Measurements from ENCODE around the gene KRT6B. TPM values are rescaled to one million over a fixed set of nuclear protein-coding genes. Genes with fewer than 3 reads are reported as not detected.

KRT6B gene
- total RNA-seq, 1 donor from 2014 or later, result not detected

- Mint-ChIP-seq H3K4me1 (ENCODE audit: unreplicated experiment) (peaks cover 5% of the 10 kb centered on the region), H3K4me3 (ENCODE audit: unreplicated experiment) (no peak within 1 kb of the TSS), H3K27me3 (ENCODE audit: unreplicated experiment) (peaks cover 7% of the 10 kb centered on the region), H3K36me3 (ENCODE audit: low read depth, unreplicated experiment) (no peaks in the 10 kb centered on the region), H3K9me3 (ENCODE audit: unreplicated experiment) (no peaks in the 10 kb centered on the region), H3K27ac (ENCODE audit: unreplicated experiment) (no peak within 1 kb of the TSS)
- DNase-seq (ENCODE audit: low spot score), result no peak
- TF ChIP-seq CTCF (IDR thresholded peaks at IDR 0.05; ENCODE audit: unreplicated experiment), result no peak
Observed at GRCh38 chr12:52434081-52434733, 17.7 kb downstream of the KRT6B start, which contains the start of gene KRT75. Gene KRT75, minus strand, starts transcription at chr12:52434371. Its CDS starts 67 bp downstream, at chr12:52434304.

GRCh38 chr12:52433501-52434080 is 18.4 kb downstream of the KRT6B start:
- no peak for DNase-seq (ENCODE audit: low spot score)
- Mint-ChIP-seq H3K9me3 (ENCODE audit: unreplicated experiment) (no peaks in the 10 kb centered on the region), H3K36me3 (ENCODE audit: low read depth, unreplicated experiment) (no peaks in the 10 kb centered on the region), H3K27ac (ENCODE audit: unreplicated experiment) (no peak overlapping the region), H3K27me3 (ENCODE audit: unreplicated experiment) (peaks cover 7% of the 10 kb centered on the region), H3K4me1 (ENCODE audit: unreplicated experiment) (peaks cover 5% of the 10 kb centered on the region), H3K4me3 (ENCODE audit: unreplicated experiment) (no peak overlapping the region)
- TF ChIP-seq CTCF (IDR thresholded peaks at IDR 0.05; ENCODE audit: unreplicated experiment), result no peak

GRCh38 chr12:52432559-52433207 is 19.3 kb downstream of the KRT6B start:
- no peak overlapping the region for H3K4me3 Mint-ChIP-seq (ENCODE audit: unreplicated experiment)
- no peak for DNase-seq (ENCODE audit: low spot score)
- no peaks in the 10 kb centered on the region for H3K36me3 Mint-ChIP-seq (ENCODE audit: low read depth, unreplicated experiment)
- H3K27ac Mint-ChIP-seq (ENCODE audit: unreplicated experiment), result no peak overlapping the region
- no peak for TF ChIP-seq CTCF (IDR thresholded peaks at IDR 0.05; ENCODE audit: unreplicated experiment)
- H3K4me1 Mint-ChIP-seq (ENCODE audit: unreplicated experiment), result peaks cover 5% of the 10 kb centered on the region
- no peaks in the 10 kb centered on the region for H3K9me3 Mint-ChIP-seq (ENCODE audit: unreplicated experiment)
- peaks cover 7% of the 10 kb centered on the region for H3K27me3 Mint-ChIP-seq (ENCODE audit: unreplicated experiment)

- H3K4me3 Mint-ChIP-seq (ENCODE audit: unreplicated experiment), result no peak overlapping the region
- H3K27ac Mint-ChIP-seq (ENCODE audit: unreplicated experiment), result no peak overlapping the region
- no peaks in the 10 kb centered on the region for H3K9me3 Mint-ChIP-seq (ENCODE audit: unreplicated experiment)
- no peak for DNase-seq (ENCODE audit: low spot score)
- peaks cover 3% of the 10 kb centered on the region for H3K27me3 Mint-ChIP-seq (ENCODE audit: unreplicated experiment)
- peaks cover 8% of the 10 kb centered on the region for H3K4me1 Mint-ChIP-seq (ENCODE audit: unreplicated experiment)
- no peak for TF ChIP-seq CTCF (IDR thresholded peaks at IDR 0.05; ENCODE audit: unreplicated experiment)
- no peaks in the 10 kb centered on the region for H3K36me3 Mint-ChIP-seq (ENCODE audit: low read depth, unreplicated experiment)
Observed at GRCh38 chr12:52428121-52428520, 23.8 kb downstream of the KRT6B start.

GRCh38 chr12:52427083-52427482 is 24.9 kb downstream of the KRT6B start:
- Mint-ChIP-seq H3K4me3 (ENCODE audit: unreplicated experiment) (no peak overlapping the region), H3K36me3 (ENCODE audit: low read depth, unreplicated experiment) (no peaks in the 10 kb centered on the region), H3K9me3 (ENCODE audit: unreplicated experiment) (no peaks in the 10 kb centered on the region), H3K4me1 (ENCODE audit: unreplicated experiment) (peaks cover 9% of the 10 kb centered on the region), H3K27me3 (ENCODE audit: unreplicated experiment) (peaks cover 1% of the 10 kb centered on the region), H3K27ac (ENCODE audit: unreplicated experiment) (no peak overlapping the region)
- no peak for DNase-seq (ENCODE audit: low spot score)
- no peak for TF ChIP-seq CTCF (IDR thresholded peaks at IDR 0.05; ENCODE audit: unreplicated experiment)
